Measurements from ENCODE around the gene EMILIN3.

- TF ChIP-seq, protein P1, sequence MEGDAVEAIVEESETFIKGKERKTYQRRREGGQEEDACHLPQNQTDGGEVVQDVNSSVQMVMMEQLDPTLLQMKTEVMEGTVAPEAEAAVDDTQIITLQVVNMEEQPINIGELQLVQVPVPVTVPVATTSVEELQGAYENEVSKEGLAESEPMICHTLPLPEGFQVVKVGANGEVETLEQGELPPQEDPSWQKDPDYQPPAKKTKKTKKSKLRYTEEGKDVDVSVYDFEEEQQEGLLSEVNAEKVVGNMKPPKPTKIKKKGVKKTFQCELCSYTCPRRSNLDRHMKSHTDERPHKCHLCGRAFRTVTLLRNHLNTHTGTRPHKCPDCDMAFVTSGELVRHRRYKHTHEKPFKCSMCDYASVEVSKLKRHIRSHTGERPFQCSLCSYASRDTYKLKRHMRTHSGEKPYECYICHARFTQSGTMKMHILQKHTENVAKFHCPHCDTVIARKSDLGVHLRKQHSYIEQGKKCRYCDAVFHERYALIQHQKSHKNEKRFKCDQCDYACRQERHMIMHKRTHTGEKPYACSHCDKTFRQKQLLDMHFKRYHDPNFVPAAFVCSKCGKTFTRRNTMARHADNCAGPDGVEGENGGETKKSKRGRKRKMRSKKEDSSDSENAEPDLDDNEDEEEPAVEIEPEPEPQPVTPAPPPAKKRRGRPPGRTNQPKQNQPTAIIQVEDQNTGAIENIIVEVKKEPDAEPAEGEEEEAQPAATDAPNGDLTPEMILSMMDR (IDR thresholded peaks at IDR 0.05 in 8 of 11, conservative IDR thresholded peaks at IDR 0.05 in 3 of 11), result no peak
- no peak for TF ChIP-seq POLR2A (IDR thresholded peaks at IDR 0.05)
Observed at GRCh38 chr20:41350408-41350962, 16.1 kb downstream of the EMILIN3 start.
